Astrocyte (in vitro differentiated cells and primary cell): ENCODE data around the gene ACTA2. TPM values are rescaled to one million over a fixed set of nuclear protein-coding genes. Genes with fewer than 3 reads are reported as not detected.

Experiments used
- DNase-seq: peaks from one replicate; pipeline ENCODE4 v3.0.0-alpha.2; 2010; ENCODE audit warnings: low read depth
- FAIRE-seq: peaks from 2 replicates; lab custom pipeline; 2011; peaks lifted over from hg19 to GRCh38; lab: Jason Lieb, UNC
- H2AFZ ChIP-seq: 2 replicates; pipeline ENCODE4 v1.6.0; 2012; ENCODE audit warnings: low read depth, low read length, inconsistent platforms
- H3K27ac ChIP-seq: 2 replicates; pipeline ENCODE4 v1.5.1; 2011; ENCODE audit warnings: low read depth, low read length, inconsistent platforms
- H3K27me3 ChIP-seq: 2 replicates; pipeline ENCODE4 v1.6.0; 2011; ENCODE audit warnings: low read length, inconsistent platforms; ENCODE audit not compliant: insufficient read depth
- H3K36me3 ChIP-seq: 2 replicates; pipeline ENCODE4 v1.5.1; 2011; ENCODE audit warnings: low read length, inconsistent platforms; ENCODE audit not compliant: insufficient read depth
- H3K4me1 ChIP-seq: 2 replicates; pipeline ENCODE4 v1.5.1; 2011; ENCODE audit warnings: low read length, inconsistent platforms; ENCODE audit not compliant: insufficient read depth
- H3K4me2 ChIP-seq: 2 replicates; pipeline ENCODE4 v1.6.0; 2012; ENCODE audit warnings: low read length, inconsistent platforms
- H3K4me3 ChIP-seq: 2 replicates; pipeline ENCODE4 v1.5.1; 2011; ENCODE audit warnings: low read depth, mild to moderate bottlenecking, low read length, inconsistent platforms; ENCODE audit not compliant: insufficient read depth
- H3K79me2 ChIP-seq: 2 replicates; pipeline ENCODE4 v1.6.0; 2012; ENCODE audit warnings: mild to moderate bottlenecking, low read length, inconsistent platforms; ENCODE audit not compliant: insufficient read depth
- H3K9ac ChIP-seq: 2 replicates; pipeline ENCODE4 v1.6.0; 2012; ENCODE audit warnings: mild to moderate bottlenecking, low read length, inconsistent platforms
- H3K9me3 ChIP-seq: 2 replicates; pipeline ENCODE4 v1.5.1; 2012; ENCODE audit warnings: low read depth, mild to moderate bottlenecking, low read length, inconsistent platforms; ENCODE audit not compliant: insufficient read depth
- H4K20me1 ChIP-seq: 2 replicates; pipeline ENCODE4 v1.6.0; 2012; ENCODE audit warnings: low read length, inconsistent platforms; ENCODE audit not compliant: insufficient read depth
- H3K27ac Mint-ChIP-seq: one replicate; pipeline ENCODE4 v1.8.0; 2021; ENCODE audit warnings: mild to moderate bottlenecking, mixed read lengths; ENCODE audit not compliant: unreplicated experiment
- H3K27me3 Mint-ChIP-seq: one replicate; pipeline ENCODE4 v1.8.0; 2021; ENCODE audit warnings: low read depth, mixed read lengths; ENCODE audit not compliant: unreplicated experiment
- H3K36me3 Mint-ChIP-seq: one replicate; pipeline ENCODE4 v1.8.0; 2021; ENCODE audit warnings: low read depth, mixed read lengths; ENCODE audit not compliant: unreplicated experiment
- H3K4me1 Mint-ChIP-seq: one replicate; pipeline ENCODE4 v1.8.0; 2021; ENCODE audit warnings: low read depth, mixed read lengths; ENCODE audit not compliant: unreplicated experiment
- H3K4me3 Mint-ChIP-seq: one replicate; pipeline ENCODE4 v1.8.0; 2021; ENCODE audit warnings: mild to moderate bottlenecking, moderate library complexity, mixed read lengths; ENCODE audit not compliant: unreplicated experiment
- H3K9me3 Mint-ChIP-seq: one replicate; pipeline ENCODE4 v1.8.0; 2021; ENCODE audit warnings: mild to moderate bottlenecking, mixed read lengths; ENCODE audit not compliant: unreplicated experiment
- CTCF ChIP-seq: IDR thresholded peaks from 2 replicates; pipeline ENCODE4 v1.5.1; 2011; ENCODE audit warnings: low read depth, mild to moderate bottlenecking, inconsistent platforms, low read length, moderate library complexity; ENCODE audit not compliant: insufficient read depth
- EZH2 ChIP-seq: IDR thresholded peaks from 2 replicates; pipeline ENCODE4 v1.6.1; 2012; ENCODE audit warnings: mild to moderate bottlenecking, low read length, inconsistent platforms; ENCODE audit not compliant: insufficient read depth
- total RNA-seq: library from RNA; stranded (reverse); gene quantifications from 2 replicates; pipeline ENCODE4 v1.2.1, GENCODE V29; 2021

The ACTA2 gene
- total RNA-seq, 1 donor from 2014 or later: 345 TPM

GRCh38 chr10:88981435-88981834, 28.9 kb upstream of the ACTA2 start:
- Mint-ChIP-seq H3K4me1 (peaks cover 18% of the 10 kb centered on the region), H3K9me3 (no peaks in the 10 kb centered on the region), H3K27me3 (no peaks in the 10 kb centered on the region), H3K27ac (no peak overlapping the region), H3K36me3 (peaks cover 5% of the 10 kb centered on the region), H3K4me3 (no peak overlapping the region)
- no peak overlapping the region for H3K27ac ChIP-seq
- H3K9me3 ChIP-seq: no peaks in the 10 kb centered on the region
- no peak overlapping the region for H2AFZ ChIP-seq
- H3K4me3 ChIP-seq: no peak overlapping the region
- no peak overlapping the region for H3K9ac ChIP-seq
- H4K20me1 ChIP-seq: peaks cover 9% of the 10 kb centered on the region
- peaks cover under 1% of the 10 kb centered on the region for H3K79me2 ChIP-seq
- H3K27me3 ChIP-seq: no peaks in the 10 kb centered on the region
- no peak overlapping the region for H3K4me2 ChIP-seq
- TF ChIP-seq CTCF (no peak), EZH2 (no peak)
- H3K36me3 ChIP-seq: no peaks in the 10 kb centered on the region
- DNase-seq: no peak
- no peak for FAIRE-seq
- peaks cover 17% of the 10 kb centered on the region for H3K4me1 ChIP-seq

- Mint-ChIP-seq H3K27me3 (no peaks in the 10 kb centered on the region), H3K9me3 (no peaks in the 10 kb centered on the region), H3K36me3 (peaks cover 5% of the 10 kb centered on the region), H3K27ac (no peak overlapping the region), H3K4me3 (no peak overlapping the region), H3K4me1 (peaks cover 18% of the 10 kb centered on the region)
- H3K27me3 ChIP-seq: no peaks in the 10 kb centered on the region
- no peak for TF ChIP-seq CTCF
- TF ChIP-seq EZH2: no peak
- H4K20me1 ChIP-seq: peaks cover 6% of the 10 kb centered on the region
- no peaks in the 10 kb centered on the region for H3K36me3 ChIP-seq
- H3K9me3 ChIP-seq: no peaks in the 10 kb centered on the region
- no peak overlapping the region for H2AFZ ChIP-seq
- peak overlapping the region; percentile 23 for H3K4me2 ChIP-seq
- H3K4me3 ChIP-seq: no peak overlapping the region
- H3K4me1 ChIP-seq: peaks cover 17% of the 10 kb centered on the region
- no peak for FAIRE-seq
- no peak for DNase-seq
- H3K9ac ChIP-seq: no peak overlapping the region
- H3K27ac ChIP-seq: no peak overlapping the region
- no peaks in the 10 kb centered on the region for H3K79me2 ChIP-seq
These were observed 28.2 kb upstream of the ACTA2 start for GRCh38 chr10:88980800-88981199.

- FAIRE-seq (peak; percentile 88), DNase-seq (peak; percentile 59)
- Histone ChIP-seq H3K27ac (no peak overlapping the region), H3K36me3 (no peaks in the 10 kb centered on the region), H3K9ac (no peak overlapping the region), H2AFZ (no peak overlapping the region), H3K9me3 (no peaks in the 10 kb centered on the region), H3K4me3 (no peak overlapping the region), H3K27me3 (no peaks in the 10 kb centered on the region), H3K4me2 (peak overlapping the region; percentile 23), H4K20me1 (peaks cover 6% of the 10 kb centered on the region), H3K79me2 (no peaks in the 10 kb centered on the region), H3K4me1 (peaks cover 17% of the 10 kb centered on the region)
- Mint-ChIP-seq H3K4me3 (no peak overlapping the region), H3K36me3 (peaks cover 5% of the 10 kb centered on the region), H3K4me1 (peaks cover 18% of the 10 kb centered on the region), H3K9me3 (no peaks in the 10 kb centered on the region), H3K27me3 (no peaks in the 10 kb centered on the region), H3K27ac (no peak overlapping the region)
- TF ChIP-seq CTCF: no peak
- TF ChIP-seq EZH2: no peak
These were observed 27.7 kb upstream of the ACTA2 start for GRCh38 chr10:88980247-88980646.
